A549 (cell line): ENCODE measurements around the gene ASAP2. TPM values are rescaled to one million over a fixed set of nuclear protein-coding genes. Genes with fewer than 3 reads are reported as not detected.
"Not testable (repeated sequence)": the region's sequence is repeated elsewhere in the genome, so short reads cannot be mapped to it uniquely, and the experiment has no call there.

Source experiments
- ATAC-seq, 2 experiments: fragments of 200-7000 bp in 1 of 2; fragments of >200 bp in 1 of 2; cut with Nextera tagmentation in 1 of 2; cut with Tn5 transposase in 1 of 2; 3 replicates each; pipeline versions ENCODE4 v1.8.0 to v1.9.1; 2018 to 2020; ENCODE audit warnings: mild to moderate bottlenecking in 1 of 2, moderate library complexity in 1 of 2
- CTCF ChIA-PET: fragments of 300-600 bp; sonication (Branson Sonifier 250); formaldehyde crosslinking; extraction: SDS; loops from one replicate; lab custom pipeline; 2021; ENCODE audit warnings: antibody characterized with exemption, inconsistent platforms; lab: Yijun Ruan, JAX
- POLR2A ChIA-PET: fragments of 350-600 bp; formaldehyde crosslinking; extraction: SDS; loops from one replicate; lab custom pipeline; 2021; ENCODE audit warnings: antibody characterized with exemption, inconsistent platforms; lab: Yijun Ruan, JAX
- DNase-seq, 2 experiments: peaks; one replicate each; pipeline versions ENCODE4 v3.0.0 to v3.0.0-alpha.2; 2011 to 2016; ENCODE audit warnings: low read depth in 1 of 2, low spot score in 1 of 2
- FAIRE-seq: peaks from 2 replicates; lab custom pipeline; 2011; peaks lifted over from hg19 to GRCh38; lab: Jason Lieb, UNC
- H3K27ac ChIP-seq, 2 experiments: fragments of >200 bp; sonication (Bioruptor Twin); formaldehyde crosslinking; 3 replicates each; pipeline ENCODE4 v1.5.1; 2016 to 2017
- H3K4me1 ChIP-seq: fragments of >200 bp; sonication (Bioruptor Twin); formaldehyde crosslinking; 3 replicates; pipeline ENCODE4 v1.6.1; 2016
- H3K4me2 ChIP-seq: fragments of >200 bp; sonication (Bioruptor Twin); formaldehyde crosslinking; 3 replicates; pipeline ENCODE4 v1.6.1; 2016
- H3K4me3 ChIP-seq: fragments of >200 bp; sonication (Bioruptor Twin); formaldehyde crosslinking; 3 replicates; pipeline ENCODE4 v1.5.1; 2016
- H3K9me3 ChIP-seq: fragments of >200 bp; sonication (Bioruptor Twin); formaldehyde crosslinking; 3 replicates; pipeline ENCODE4 v1.6.1; 2016
- CBX2 ChIP-seq: fragments of 200-600 bp; sonication (generic); IDR thresholded peaks from 2 replicates; pipeline ENCODE4 v1.6.1; 2016; ENCODE audit warnings: low read depth, mild to moderate bottlenecking, borderline replicate concordance
- CBX8 ChIP-seq: fragments of 200-600 bp; sonication (generic); IDR thresholded peaks from 2 replicates; pipeline ENCODE4 v1.6.1; 2016
- CTCF ChIP-seq: fragments of >200 bp; sonication (Bioruptor Twin); formaldehyde crosslinking; IDR thresholded peaks from 3 replicates; pipeline ENCODE4 v1.5.1; 2016
- EHF ChIP-seq: fragments of 250-450 bp; sonication (Bioruptor Pico); IDR thresholded peaks from 2 replicates; pipeline ENCODE4 v1.5.0; 2020; ENCODE audit warnings: mild to moderate bottlenecking
- ELK1 ChIP-seq: fragments of 150-350 bp; IDR thresholded peaks from 2 replicates; pipeline ENCODE4 v1.6.1; 2014; ENCODE audit warnings: low read depth, mild to moderate bottlenecking, low read length
- ESRRA ChIP-seq: fragments of 150-350 bp; IDR thresholded peaks from 2 replicates; pipeline ENCODE4 v1.6.1; 2014; ENCODE audit warnings: mild to moderate bottlenecking, low read length, borderline replicate concordance
- HOXA7 ChIP-seq: fragments of 250-450 bp; sonication (Bioruptor Pico); IDR thresholded peaks from 2 replicates; pipeline ENCODE4 v1.5.0; 2020; ENCODE audit warnings: mild to moderate bottlenecking, moderate library complexity
- JUNB ChIP-seq: fragments of >200 bp; sonication (Bioruptor Twin); formaldehyde crosslinking; IDR thresholded peaks from 2 replicates; pipeline ENCODE4 v1.6.1; 2016
- KDM1A ChIP-seq: fragments of 200-600 bp; sonication (generic); IDR thresholded peaks from 2 replicates; pipeline ENCODE4 v1.6.1; 2016; ENCODE audit warnings: low read depth, mild to moderate bottlenecking
- KDM5A ChIP-seq: fragments of 200-600 bp; sonication (generic); IDR thresholded peaks from 2 replicates; pipeline ENCODE4 v1.6.1; 2016; ENCODE audit warnings: antibody characterized with exemption, mild to moderate bottlenecking
- MAFK ChIP-seq: fragments of 450-650 bp; IDR thresholded peaks from 2 replicates; pipeline ENCODE4 v1.6.1; 2014; ENCODE audit not compliant: partially characterized antibody
- NPAS2 ChIP-seq: fragments of 250-450 bp; sonication (Bioruptor Pico); IDR thresholded peaks from 2 replicates; pipeline ENCODE4 v1.8.0; 2022; ENCODE audit warnings: mild to moderate bottlenecking, moderate library complexity, borderline replicate concordance
- RAD21 ChIP-seq, 2 experiments: fragments of >200 bp in 1 of 2; sonication (Bioruptor Twin) in 1 of 2; formaldehyde crosslinking in 1 of 2; IDR thresholded peaks in 1 of 2; conservative IDR thresholded peaks in 1 of 2; 2 replicates in 1 of 2; 3 replicates in 1 of 2; pipeline ENCODE4 v1.6.1; 2012 to 2018; ENCODE audit warnings: inconsistent platforms in 1 of 2
- WGBS: methylation state at CpG from one replicate; pipeline ENCODE4 v1.1.6; 2017; ENCODE audit errors: missing lambda C conversion rate; 5-methylcytosine and 5-hydroxymethylcytosine counted together
- polyA plus RNA-seq, 4 experiments: library from polyadenylated mRNA; depleted of rRNA in 3 of 4; stranded (reverse); fragments of >200 nt; fragmentation: RNase III in 1 of 4; extraction: RNeasy Plus Mini Kit Qiagen cat#74134 plus additional on column Dnase treatment in 1 of 4; gene quantifications; 2 replicates in 3 of 4; 3 replicates in 1 of 4; pipeline ENCODE4 v1.2.3, GENCODE V29; 2011 to 2017
- TF ChIP-seq, protein P1 (sequence below): fragments of >200 bp; sonication (Bioruptor Twin); formaldehyde crosslinking; IDR thresholded peaks from 3 replicates; pipeline ENCODE4 v1.6.1; 2016

ASAP2 gene
- polyA plus RNA-seq, 2 of the 4 experiments (the other 2 are of a cell fraction) = 17.8 to 27.9 TPM

GRCh38 chr2:9215680-9216079, 9.1 kb downstream of the ASAP2 start:
- no peak for ATAC-seq
- POLR2A ChIA-PET = interaction anchor here (0.6 kb wide), 1 partner anchor 56 kb away, joined by 3 read pairs; no protein-coding TSS in a partner anchor
- no peak for DNase-seq
- no peak for FAIRE-seq
- CTCF ChIA-PET = interaction anchor here (0.6 to 3.4 kb wide), 5 partner anchors 9 to 156 kb away, joined by 3 to 14 read pairs (median 3); partner anchors contain the start of gene ASAP2
- TF ChIP-seq EHF (CRISPR knock-in tag) (no peak), KDM1A (no peak), KDM5A (no peak), CBX8 (no peak), NPAS2 (CRISPR knock-in tag) (no peak), JUNB (no peak), ELK1 (no peak), RAD21 (conservative IDR thresholded peaks at IDR 0.05 in 1 of 2, IDR thresholded peaks at IDR 0.05 in 1 of 2) (no peak), HOXA7 (CRISPR knock-in tag) (no peak)
- TF ChIP-seq, protein P1, sequence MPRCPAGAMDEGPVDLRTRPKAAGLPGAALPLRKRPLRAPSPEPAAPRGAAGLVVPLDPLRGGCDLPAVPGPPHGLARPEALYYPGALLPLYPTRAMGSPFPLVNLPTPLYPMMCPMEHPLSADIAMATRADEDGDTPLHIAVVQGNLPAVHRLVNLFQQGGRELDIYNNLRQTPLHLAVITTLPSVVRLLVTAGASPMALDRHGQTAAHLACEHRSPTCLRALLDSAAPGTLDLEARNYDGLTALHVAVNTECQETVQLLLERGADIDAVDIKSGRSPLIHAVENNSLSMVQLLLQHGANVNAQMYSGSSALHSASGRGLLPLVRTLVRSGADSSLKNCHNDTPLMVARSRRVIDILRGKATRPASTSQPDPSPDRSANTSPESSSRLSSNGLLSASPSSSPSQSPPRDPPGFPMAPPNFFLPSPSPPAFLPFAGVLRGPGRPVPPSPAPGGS = no peak
- H3K4me2 ChIP-seq = no peak overlapping the region
- H3K9me3 ChIP-seq = no peaks in the 10 kb centered on the region
- no peak overlapping the region for H3K4me3 ChIP-seq
- peaks cover 19% of the 10 kb centered on the region for H3K4me1 ChIP-seq
- WGBS = 95% methylated on average over 4 of the region's 4 CpGs
- no peak overlapping the region for H3K27ac ChIP-seq

GRCh38 chr2:9216143-9216542, 9.5 kb downstream of the ASAP2 start:
- 91% methylated on average over 2 of the region's 2 CpGs for WGBS
- H3K9me3 ChIP-seq, POLR2A ChIA-PET, FAIRE-seq, DNase-seq, H3K27ac ChIP-seq, H3K4me3 ChIP-seq, H3K4me2 ChIP-seq, ATAC-seq: not testable (repeated sequence)
- CTCF ChIA-PET = interaction anchor here (0.7 to 3.4 kb wide), 3 partner anchors 10 to 118 kb away, joined by 3 to 14 read pairs (median 4); partner anchors contain the start of gene ASAP2
- peaks cover 23% of the 10 kb centered on the region for H3K4me1 ChIP-seq

GRCh38 chr2:9217838-9218770, 11.5 kb downstream of the ASAP2 start:
- no peaks in the 10 kb centered on the region for H3K9me3 ChIP-seq
- POLR2A ChIA-PET = no interaction called here
- no peak for FAIRE-seq
- H3K4me3 ChIP-seq = no peak overlapping the region
- CTCF ChIA-PET = interaction anchor here (1.3 to 3.4 kb wide), 3 partner anchors 12 to 153 kb away, joined by 3 to 14 read pairs (median 9); partner anchors contain the start of gene ASAP2
- TF ChIP-seq CBX2 (no peak), MAFK (peak; percentile 76)
- DNase-seq = no peak
- ATAC-seq = no peak; a peak in 1 of 6 replicates
- WGBS = 95% methylated on average over 7 of the region's 7 CpGs
- no peak overlapping the region for H3K27ac ChIP-seq
- no peak overlapping the region for H3K4me2 ChIP-seq
- H3K4me1 ChIP-seq = peaks cover 10% of the 10 kb centered on the region; the same call in 2 of the 3 replicates

DNA sequence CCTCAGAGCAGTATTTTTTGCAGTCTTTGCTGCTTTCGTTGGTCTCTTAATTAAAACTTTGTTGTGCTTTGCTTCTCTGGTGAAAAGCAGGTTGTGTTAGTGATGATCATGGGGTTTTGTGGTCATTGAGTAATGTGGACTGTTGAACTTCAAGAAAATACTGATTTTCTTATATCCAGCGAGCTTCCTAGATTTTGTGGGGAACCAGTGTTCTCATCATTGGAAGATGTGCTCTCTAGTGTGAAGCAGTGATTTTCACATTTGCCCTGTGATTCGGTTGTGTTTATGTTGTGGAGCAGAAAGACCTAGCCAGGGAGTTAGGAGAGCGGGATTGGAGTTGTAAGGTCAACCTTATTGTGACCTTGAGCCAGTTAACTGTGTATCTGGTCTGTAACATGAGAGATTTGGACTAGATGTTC, 12.4 kb downstream of the ASAP2 start:
- Histone ChIP-seq H3K4me1 (peaks cover 10% of the 10 kb centered on the region; the same call in 1 of the 3 replicates), H3K4me3 (no peak overlapping the region), H3K4me2 (no peak overlapping the region), H3K9me3 (no peaks in the 10 kb centered on the region)
- ChIA-PET POLR2A (no interaction called here), CTCF (interaction anchor here (1.3 to 2.6 kb wide), 2 partner anchors 14 to 152 kb away, joined by 3 to 9 read pairs; no protein-coding TSS in a partner anchor)
- ATAC-seq (no peak), DNase-seq (no peak), FAIRE-seq (no peak)
- WGBS = 65% methylated on average over 4 of the region's 4 CpGs
- TF ChIP-seq ESRRA (0 out of 2 replicates have a peak, but pooled peaks have one; percentile 21), KDM5A (no peak), CTCF (no peak)
- TF ChIP-seq, all 56 proteins: peak for 1
- no peak overlapping the region for H3K27ac ChIP-seq
